Stomach (tissue), 19 donors: Measurements from ENCODE around the gene NEMP2. TPM values are rescaled to one million over a fixed set of nuclear protein-coding genes. Genes with fewer than 3 reads are reported as not detected.

Experiments used
- DNase-seq, 2 donors: peaks; one replicate each; pipeline versions ENCODE4 v3.0.0 to v3.0.0-alpha.2; 2013 to 2019
- H3K27ac ChIP-seq, 5 donors: fragments of 200-600 bp in 4 of 5; sonication (generic) in 4 of 5; one replicate each; pipeline ENCODE4 v1.5.1; 2013 to 2019; ENCODE audit warnings: mild to moderate bottlenecking in 1 of 5, moderate library complexity in 1 of 5
- H3K27me3 ChIP-seq, 3 donors: fragments of 200-600 bp; sonication (generic); one replicate each; pipeline ENCODE4 v1.5.1; 2017 to 2019; ENCODE audit warnings: mixed run types in 1 of 3
- H3K36me3 ChIP-seq, 4 donors: fragments of 200-600 bp; sonication (generic); 1 replicate in 3 of 4; 2 replicates in 1 of 4; pipeline ENCODE4 v1.5.1; 2016 to 2019
- H3K4me1 ChIP-seq, 4 donors: fragments of 200-600 bp; sonication (generic); one replicate each; pipeline ENCODE4 v1.5.1; 2016 to 2019
- H3K4me3 ChIP-seq, 4 donors: fragments of 200-600 bp; sonication (generic) in 3 of 4; one replicate each; pipeline ENCODE4 v1.5.1; 2016 to 2019; ENCODE audit warnings: mild to moderate bottlenecking in 1 of 4
- H3K9me3 ChIP-seq, 4 donors: fragments of 200-600 bp; sonication (generic); one replicate each; pipeline ENCODE4 v1.5.1; 2016 to 2019
- EP300 ChIP-seq: sonication (generic); formaldehyde crosslinking; IDR thresholded peaks from one replicate; pipeline ENCODE4 v1.6.1; 2017; ENCODE audit warnings: antibody characterized with exemption
- POLR2A ChIP-seq, 4 donors: fragments of 450-650 bp; IDR thresholded peaks; one replicate each; pipeline ENCODE4 v1.6.1; 2016; ENCODE audit warnings: antibody characterized with exemption in 4 of 4, control low read depth in 2 of 4, mild to moderate bottlenecking in 1 of 4, moderate library complexity in 1 of 4
- POLR2AphosphoS5 ChIP-seq, 3 donors: sonication (generic); formaldehyde crosslinking; IDR thresholded peaks; one replicate each; pipeline ENCODE4 v1.6.1; 2016; ENCODE audit warnings: antibody characterized with exemption in 3 of 3
- WGBS, 5 donors: extraction: QIAGEN DNeasy Blood & Tissue Kit in 3 of 5; methylation state at CpG; one replicate each; pipeline versions ENCODE4 v1.1.5 to v1.1.7; 2013 to 2018; 5-methylcytosine and 5-hydroxymethylcytosine counted together
- intact Hi-C: fragments of 100-400 bp; cut with DNase I; formaldehyde crosslinking; loops from one replicate; pipeline ENCODE4 v1.15.1; 2023; ENCODE audit warnings: low total_unique reads
- long read RNA-seq, 10 donors: transcript quantifications; one replicate each; lab custom pipeline, GENCODE V29; 2026
- polyA plus RNA-seq, 3 donors: library from polyadenylated mRNA; stranded (reverse); fragments of 200-250 nt; gene quantifications; one replicate each; pipeline ENCODE4 v1.2.3, GENCODE V29; 2013
- total RNA-seq, 5 donors: library from RNA; depleted of rRNA; stranded (reverse); fragments of >200 nt; gene quantifications; one replicate each; pipeline versions ENCODE4 v1.1.0 to v1.2.3, GENCODE V29; 2014 to 2016
- TF ChIP-seq, protein P1 (sequence below), 7 experiments: fragments of 450-650 bp in 4 of 7; fragments of 200-600 bp in 3 of 7; sonication (generic) in 3 of 7; IDR thresholded peaks; one replicate each; pipeline ENCODE4 v1.5.1; 2016 to 2019; ENCODE audit warnings: antibody characterized with exemption in 7 of 7, control low read depth in 2 of 7, mild to moderate bottlenecking in 1 of 7
- donor health status: healthy with polysubstance abuse.
- donor health status: Bipolar disorder and iron deficiency.
- donor health status: healthy.

Gene NEMP2, protein sequence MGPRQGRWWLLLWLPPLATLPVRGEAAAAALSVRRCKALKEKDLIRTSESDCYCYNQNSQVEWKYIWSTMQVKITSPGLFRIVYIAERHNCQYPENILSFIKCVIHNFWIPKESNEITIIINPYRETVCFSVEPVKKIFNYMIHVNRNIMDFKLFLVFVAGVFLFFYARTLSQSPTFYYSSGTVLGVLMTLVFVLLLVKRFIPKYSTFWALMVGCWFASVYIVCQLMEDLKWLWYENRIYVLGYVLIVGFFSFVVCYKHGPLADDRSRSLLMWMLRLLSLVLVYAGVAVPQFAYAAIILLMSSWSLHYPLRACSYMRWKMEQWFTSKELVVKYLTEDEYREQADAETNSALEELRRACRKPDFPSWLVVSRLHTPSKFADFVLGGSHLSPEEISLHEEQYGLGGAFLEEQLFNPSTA
- 10 to 100 TPM in 2 of 5 donors, under 1 TPM in 1, not detected in 2; 0.89 to 18.7 (median 14.6) TPM for total RNA-seq
- 1 to 10 TPM in 2 of 3 donors, under 1 TPM in 1; 0.60 to 2.0 (median 1.1) TPM for polyA plus RNA-seq
- long read RNA-seq, donor 1: 0 reads
- long read RNA-seq, donor 2: 0 reads
- long read RNA-seq, donor 3: 0 reads
- long read RNA-seq, donor 4: 0 reads
- long read RNA-seq, donor 5, partial matches to known transcripts: 0 of 5 reads
- long read RNA-seq, donor 5, other reads (novel, unspliced or antisense): 5 of 5 reads
- long read RNA-seq, donor 6: 0 reads
- long read RNA-seq, donor 7, full-length matches to known transcripts: 1 of 1 reads
- long read RNA-seq, donor 7, partial matches to known transcripts: 0 of 1 reads
- long read RNA-seq, donor 7, other reads (novel, unspliced or antisense): 0 of 1 reads
- long read RNA-seq, donor 8, full-length matches to known transcripts: 2 of 2 reads
- long read RNA-seq, donor 8, partial matches to known transcripts: 0 of 2 reads
- long read RNA-seq, donor 8, other reads (novel, unspliced or antisense): 0 of 2 reads
- long read RNA-seq, donor 9, full-length matches to known transcripts: 1 of 1 reads
- long read RNA-seq, donor 9, partial matches to known transcripts: 0 of 1 reads
- long read RNA-seq, donor 9, other reads (novel, unspliced or antisense): 0 of 1 reads
- long read RNA-seq, donor 10, full-length matches to known transcripts: 1 of 1 reads
- long read RNA-seq, donor 10, partial matches to known transcripts: 0 of 1 reads
- long read RNA-seq, donor 10, other reads (novel, unspliced or antisense): 0 of 1 reads

DNA sequence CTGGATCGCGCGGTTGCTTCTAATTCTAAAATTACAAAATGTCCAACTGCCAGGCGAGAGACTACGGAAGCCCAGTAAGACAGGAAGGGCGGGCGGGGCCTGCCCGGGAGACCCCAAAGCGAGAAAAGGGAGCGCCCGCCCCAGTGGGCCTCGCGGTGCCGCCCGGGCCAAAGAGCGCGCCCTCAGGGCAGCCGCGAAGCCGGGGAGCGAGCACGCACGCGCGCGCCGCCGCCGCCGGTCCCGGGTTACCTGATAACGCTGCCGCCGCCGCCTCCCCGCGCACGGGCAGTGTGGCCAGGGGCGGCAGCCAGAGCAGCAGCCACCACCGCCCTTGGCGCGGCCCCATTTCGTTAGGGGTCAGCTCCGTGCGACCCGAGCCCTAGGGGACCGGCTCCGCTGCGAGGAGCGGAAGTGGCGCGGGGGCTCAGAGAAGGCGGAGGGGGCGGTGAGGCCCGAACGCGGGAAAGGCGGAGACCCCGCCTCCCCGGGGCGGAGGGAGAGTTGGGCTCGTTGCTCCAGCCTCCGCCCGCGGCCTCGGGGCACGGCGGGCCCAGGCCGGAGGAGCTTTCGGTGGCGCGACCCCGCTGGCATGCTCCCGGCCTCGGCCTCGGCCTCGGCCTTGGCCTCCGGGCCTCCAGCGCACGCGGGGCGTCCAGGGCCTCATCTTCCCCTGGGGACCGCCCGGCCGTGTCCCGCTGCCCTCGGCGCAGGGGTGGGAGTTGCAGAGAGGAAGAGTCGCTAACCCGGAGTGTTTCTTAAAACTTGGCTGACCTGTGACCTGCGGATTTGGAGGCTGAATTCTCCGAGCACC, at the start of gene NEMP2:
Gene NEMP2, minus strand, starts transcription at position 413 of the 811 bp plus-strand sequence. Its CDS starts 67 bp downstream, at position 346.
- peak; percentile 81 to 93 for DNase-seq
- WGBS, 5 donors: 0 to 1% (median 0%) methylated on average over 18 to 92 of the region's 92 CpGs
- Histone ChIP-seq H3K4me1 (peaks cover 10 to 35% (median 27%) of the 10 kb centered on the region in 4 donors), H3K27ac (peak within 1 kb of the TSS; percentile 94 to 98 (median 96)), H3K27me3 (no peaks in the 10 kb centered on the region), H3K9me3 (peaks cover 0 to 25% (median 8%) of the 10 kb centered on the region in 4 donors), H3K36me3 (no peaks in the 10 kb centered on the region), H3K4me3 (peak within 1 kb of the TSS; percentile 66 to 90 (median 72))
- peak in 2 of 3 donors; percentile 70 to 85 for TF ChIP-seq POLR2AphosphoS5 (IDR thresholded peaks at IDR 0.05)
- TF ChIP-seq, protein P1, sequence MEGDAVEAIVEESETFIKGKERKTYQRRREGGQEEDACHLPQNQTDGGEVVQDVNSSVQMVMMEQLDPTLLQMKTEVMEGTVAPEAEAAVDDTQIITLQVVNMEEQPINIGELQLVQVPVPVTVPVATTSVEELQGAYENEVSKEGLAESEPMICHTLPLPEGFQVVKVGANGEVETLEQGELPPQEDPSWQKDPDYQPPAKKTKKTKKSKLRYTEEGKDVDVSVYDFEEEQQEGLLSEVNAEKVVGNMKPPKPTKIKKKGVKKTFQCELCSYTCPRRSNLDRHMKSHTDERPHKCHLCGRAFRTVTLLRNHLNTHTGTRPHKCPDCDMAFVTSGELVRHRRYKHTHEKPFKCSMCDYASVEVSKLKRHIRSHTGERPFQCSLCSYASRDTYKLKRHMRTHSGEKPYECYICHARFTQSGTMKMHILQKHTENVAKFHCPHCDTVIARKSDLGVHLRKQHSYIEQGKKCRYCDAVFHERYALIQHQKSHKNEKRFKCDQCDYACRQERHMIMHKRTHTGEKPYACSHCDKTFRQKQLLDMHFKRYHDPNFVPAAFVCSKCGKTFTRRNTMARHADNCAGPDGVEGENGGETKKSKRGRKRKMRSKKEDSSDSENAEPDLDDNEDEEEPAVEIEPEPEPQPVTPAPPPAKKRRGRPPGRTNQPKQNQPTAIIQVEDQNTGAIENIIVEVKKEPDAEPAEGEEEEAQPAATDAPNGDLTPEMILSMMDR (IDR thresholded peaks at IDR 0.05): no peak
- TF ChIP-seq EP300: no peak
- TF ChIP-seq POLR2A (IDR thresholded peaks at IDR 0.05): peak in 1 of 4 donors; percentile 34
- intact Hi-C loops: loop anchor here (10.0 kb wide), 1 partner anchor 120 kb away; no protein-coding TSS in a partner anchor

- H3K27me3 ChIP-seq: no peaks in the 10 kb centered on the region
- TF ChIP-seq EP300: no peak
- TF ChIP-seq POLR2AphosphoS5 (IDR thresholded peaks at IDR 0.05): no peak
- TF ChIP-seq POLR2A (IDR thresholded peaks at IDR 0.05): no peak
- TF ChIP-seq, protein P1 (IDR thresholded peaks at IDR 0.05): no peak
- peak in 1 of 2 donors; percentile 43 for DNase-seq
- intact Hi-C loops: no loop called here
- H3K27ac ChIP-seq: no peak overlapping the region
- no peaks in the 10 kb centered on the region for H3K36me3 ChIP-seq
- H3K9me3 ChIP-seq: no peaks in the 10 kb centered on the region
- H3K4me1 ChIP-seq: peaks cover 0 to 11% (median 2%) of the 10 kb centered on the region in 4 donors
- 88 to 95% (median 89%) methylated on average over 4 of the region's 4 CpGs for WGBS, 5 donors
- no peak overlapping the region for H3K4me3 ChIP-seq
These were observed 49.2 kb upstream of the NEMP2 start for GRCh38 chr2:190583507-190584337.

GRCh38 chr2:190582736-190583506, 48.4 kb upstream of the NEMP2 start:
- TF ChIP-seq POLR2AphosphoS5 (IDR thresholded peaks at IDR 0.05): no peak
- no peak for TF ChIP-seq POLR2A (IDR thresholded peaks at IDR 0.05)
- TF ChIP-seq, protein P1 (IDR thresholded peaks at IDR 0.05): no peak
- TF ChIP-seq EP300: no peak
- DNase-seq: peak in 1 of 2 donors; percentile 21
- H3K36me3 ChIP-seq: no peaks in the 10 kb centered on the region
- intact Hi-C loops: no loop called here
- 61 to 78% (median 72%) methylated on average over 6 of the region's 6 CpGs for whole genome bisulfite sequencing, 5 donors
- no peaks in the 10 kb centered on the region for H3K9me3 ChIP-seq
- H3K27ac ChIP-seq: no peak overlapping the region
- H3K27me3 ChIP-seq: no peaks in the 10 kb centered on the region
- H3K4me3 ChIP-seq: no peak overlapping the region
- H3K4me1 ChIP-seq: peaks cover 6 to 19% (median 9%) of the 10 kb centered on the region in 4 donors
